ENCODE data around the gene CAPNS2.

Gene CAPNS2

GRCh38 chr16:55567382-55567781, 898 bp downstream of the CAPNS2 start:
- no peak for TF ChIP-seq ZFP30 (CRISPR knock-in tag; IDR thresholded peaks at IDR 0.05)
- no peak for TF ChIP-seq RARB (CRISPR knock-in tag; IDR thresholded peaks at IDR 0.05)
- no peak for TF ChIP-seq ZFP3 (CRISPR knock-in tag; IDR thresholded peaks at IDR 0.05)
- no peak for TF ChIP-seq TOX (CRISPR knock-in tag; IDR thresholded peaks at IDR 0.05; ENCODE audit: borderline replicate concordance)
- TF ChIP-seq ISL1 (CRISPR knock-in tag; IDR thresholded peaks at IDR 0.05) = no peak
- no peak for ATAC-seq

DNA sequence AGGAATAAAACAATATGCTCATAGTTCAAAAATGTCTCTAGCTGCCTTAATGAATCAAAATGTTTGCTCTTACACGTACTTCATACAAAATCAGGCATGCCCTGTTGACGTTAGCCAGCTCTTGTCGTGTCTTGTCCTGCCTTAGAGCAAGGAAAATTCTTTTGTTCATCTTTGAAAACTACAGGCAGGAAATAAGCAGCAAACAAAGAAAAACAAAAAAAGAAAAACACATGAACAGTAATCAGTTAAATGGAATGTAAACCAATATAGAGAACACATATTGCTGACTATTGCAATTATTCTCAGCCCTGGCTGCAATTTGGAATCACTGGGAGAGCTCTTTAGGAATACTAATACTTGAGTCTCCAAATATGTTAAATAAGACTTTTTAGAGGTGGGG, 1.7 kb downstream of the CAPNS2 start:
- no peak for TF ChIP-seq PPARA (CRISPR knock-in tag; IDR thresholded peaks at IDR 0.05; ENCODE audit: borderline replicate concordance)
- TF ChIP-seq ZNF565 (CRISPR knock-in tag; conservative IDR thresholded peaks at IDR 0.05; ENCODE audit: low read depth) = no peak
- no peak for TF ChIP-seq ESRRG (CRISPR knock-in tag; IDR thresholded peaks at IDR 0.05)
- TF ChIP-seq OSR1 (CRISPR knock-in tag; IDR thresholded peaks at IDR 0.05) = no peak
- no peak for TF ChIP-seq ARNTL (CRISPR knock-in tag; IDR thresholded peaks at IDR 0.05; ENCODE audit: borderline replicate concordance, low read depth)
- TF ChIP-seq BACH2 (CRISPR knock-in tag; IDR thresholded peaks at IDR 0.05; ENCODE audit: borderline replicate concordance) = no peak
- no peak for TF ChIP-seq RARB (CRISPR knock-in tag; IDR thresholded peaks at IDR 0.05)
- no peak for ATAC-seq

GRCh38 chr16:55569025-55569424, 2.5 kb downstream of the CAPNS2 start:
- no peak for ATAC-seq
- no peak for TF ChIP-seq ZFP3 (CRISPR knock-in tag; IDR thresholded peaks at IDR 0.05)
- TF ChIP-seq ISL1 (CRISPR knock-in tag; IDR thresholded peaks at IDR 0.05) = no peak
- no peak for TF ChIP-seq SNAI2 (CRISPR knock-in tag; IDR thresholded peaks at IDR 0.05)
- no peak for TF ChIP-seq CSDC2 (CRISPR knock-in tag; IDR thresholded peaks at IDR 0.05)
- TF ChIP-seq, protein P1, sequence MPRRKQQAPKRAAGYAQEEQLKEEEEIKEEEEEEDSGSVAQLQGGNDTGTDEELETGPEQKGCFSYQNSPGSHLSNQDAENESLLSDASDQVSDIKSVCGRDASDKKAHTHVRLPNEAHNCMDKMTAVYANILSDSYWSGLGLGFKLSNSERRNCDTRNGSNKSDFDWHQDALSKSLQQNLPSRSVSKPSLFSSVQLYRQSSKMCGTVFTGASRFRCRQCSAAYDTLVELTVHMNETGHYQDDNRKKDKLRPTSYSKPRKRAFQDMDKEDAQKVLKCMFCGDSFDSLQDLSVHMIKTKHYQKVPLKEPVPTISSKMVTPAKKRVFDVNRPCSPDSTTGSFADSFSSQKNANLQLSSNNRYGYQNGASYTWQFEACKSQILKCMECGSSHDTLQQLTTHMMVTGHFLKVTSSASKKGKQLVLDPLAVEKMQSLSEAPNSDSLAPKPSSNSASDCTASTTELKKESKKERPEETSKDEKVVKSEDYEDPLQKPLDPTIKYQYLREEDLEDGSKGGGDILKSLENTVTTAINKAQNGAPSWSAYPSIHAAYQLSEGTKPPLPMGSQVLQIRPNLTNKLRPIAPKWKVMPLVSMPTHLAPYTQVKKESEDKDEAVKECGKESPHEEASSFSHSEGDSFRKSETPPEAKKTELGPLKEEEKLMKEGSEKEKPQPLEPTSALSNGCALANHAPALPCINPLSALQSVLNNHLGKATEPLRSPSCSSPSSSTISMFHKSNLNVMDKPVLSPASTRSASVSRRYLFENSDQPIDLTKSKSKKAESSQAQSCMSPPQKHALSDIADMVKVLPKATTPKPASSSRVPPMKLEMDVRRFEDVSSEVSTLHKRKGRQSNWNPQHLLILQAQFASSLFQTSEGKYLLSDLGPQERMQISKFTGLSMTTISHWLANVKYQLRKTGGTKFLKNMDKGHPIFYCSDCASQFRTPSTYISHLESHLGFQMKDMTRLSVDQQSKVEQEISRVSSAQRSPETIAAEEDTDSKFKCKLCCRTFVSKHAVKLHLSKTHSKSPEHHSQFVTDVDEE (CRISPR knock-in tag; IDR thresholded peaks at IDR 0.05) = no peak

DNA sequence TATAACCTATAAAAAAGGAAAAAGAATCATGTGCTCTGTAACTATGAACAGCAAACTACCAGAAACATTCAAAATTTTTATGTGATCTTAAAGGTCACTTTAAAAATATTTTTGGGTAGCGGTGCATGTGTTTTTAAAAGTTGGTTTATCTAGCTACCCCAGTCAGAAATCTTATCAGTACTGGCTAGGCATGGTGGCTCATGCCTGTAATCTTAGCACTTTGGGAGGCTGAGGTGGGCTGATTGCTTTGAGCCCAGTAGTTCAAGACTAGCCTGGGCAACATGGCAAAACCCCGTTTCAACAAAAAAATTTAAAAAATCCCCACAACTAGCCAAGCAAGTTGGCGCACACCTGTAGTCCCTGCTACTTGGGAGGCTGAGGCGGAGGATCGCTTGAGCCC, 3.7 kb downstream of the CAPNS2 start:
- TF ChIP-seq PPARA (CRISPR knock-in tag; IDR thresholded peaks at IDR 0.05; ENCODE audit: borderline replicate concordance) (no peak), ZNF70 (CRISPR knock-in tag; IDR thresholded peaks at IDR 0.05) (no peak), CREB5 (CRISPR knock-in tag; IDR thresholded peaks at IDR 0.05; ENCODE audit: low read depth) (no peak), ZFP30 (CRISPR knock-in tag; IDR thresholded peaks at IDR 0.05) (no peak), GLIS3 (CRISPR knock-in tag; IDR thresholded peaks at IDR 0.05) (no peak), OSR1 (CRISPR knock-in tag; IDR thresholded peaks at IDR 0.05) (no peak), CSDC2 (CRISPR knock-in tag; IDR thresholded peaks at IDR 0.05) (no peak), CSRNP3 (CRISPR knock-in tag; IDR thresholded peaks at IDR 0.05) (no peak)
- TF ChIP-seq, protein P2, sequence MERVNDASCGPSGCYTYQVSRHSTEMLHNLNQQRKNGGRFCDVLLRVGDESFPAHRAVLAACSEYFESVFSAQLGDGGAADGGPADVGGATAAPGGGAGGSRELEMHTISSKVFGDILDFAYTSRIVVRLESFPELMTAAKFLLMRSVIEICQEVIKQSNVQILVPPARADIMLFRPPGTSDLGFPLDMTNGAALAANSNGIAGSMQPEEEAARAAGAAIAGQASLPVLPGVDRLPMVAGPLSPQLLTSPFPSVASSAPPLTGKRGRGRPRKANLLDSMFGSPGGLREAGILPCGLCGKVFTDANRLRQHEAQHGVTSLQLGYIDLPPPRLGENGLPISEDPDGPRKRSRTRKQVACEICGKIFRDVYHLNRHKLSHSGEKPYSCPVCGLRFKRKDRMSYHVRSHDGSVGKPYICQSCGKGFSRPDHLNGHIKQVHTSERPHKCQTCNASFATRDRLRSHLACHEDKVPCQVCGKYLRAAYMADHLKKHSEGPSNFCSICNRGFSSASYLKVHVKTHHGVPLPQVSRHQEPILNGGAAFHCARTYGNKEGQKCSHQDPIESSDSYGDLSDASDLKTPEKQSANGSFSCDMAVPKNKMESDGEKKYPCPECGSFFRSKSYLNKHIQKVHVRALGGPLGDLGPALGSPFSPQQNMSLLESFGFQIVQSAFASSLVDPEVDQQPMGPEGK (CRISPR knock-in tag; IDR thresholded peaks at IDR 0.05; ENCODE audit: borderline replicate concordance) = no peak
- TF ChIP-seq, protein P1 (CRISPR knock-in tag; IDR thresholded peaks at IDR 0.05) = no peak
- ATAC-seq = no peak

All from SK-N-SH treated with all-trans-retinoic acid at 6 μM for 48 hours (cell line).